Fibroblast of lung (primary cell): ENCODE measurements around the gene SLC25A10.

Experiments
- CTCF ChIP-seq, 2 donors: IDR thresholded peaks in 1 of 2; conservative IDR thresholded peaks in 1 of 2; 1 replicate in 1 of 2; 2 replicates in 1 of 2; pipeline ENCODE4 v1.5.1; 2011 to 2012; ENCODE audit warnings: low read length in 2 of 2, control low read depth in 1 of 2, inconsistent platforms in 1 of 2, low read depth in 1 of 2, mild to moderate bottlenecking in 1 of 2
- EZH2 ChIP-seq: IDR thresholded peaks from 2 replicates; pipeline ENCODE4 v1.5.1; 2012; ENCODE audit warnings: low read length, control low read depth, mild to moderate bottlenecking; ENCODE audit errors: missing control alignments

GRCh38 chr17:81719410-81720266, 7.6 kb downstream of the SLC25A10 start:
- TF ChIP-seq CTCF (conservative IDR thresholded peaks at IDR 0.05 in 1 of 2, IDR thresholded peaks at IDR 0.05 in 1 of 2; ENCODE audit: low read depth in 1 of 2, low read length in 2 of 2) (no peak), EZH2 (no peak)
